ENCODE results near the gene SKAP1.

GRCh38 chr17:48215583-48216139, 214.4 kb downstream of the SKAP1 start:
- TF ChIP-seq, protein P1, sequence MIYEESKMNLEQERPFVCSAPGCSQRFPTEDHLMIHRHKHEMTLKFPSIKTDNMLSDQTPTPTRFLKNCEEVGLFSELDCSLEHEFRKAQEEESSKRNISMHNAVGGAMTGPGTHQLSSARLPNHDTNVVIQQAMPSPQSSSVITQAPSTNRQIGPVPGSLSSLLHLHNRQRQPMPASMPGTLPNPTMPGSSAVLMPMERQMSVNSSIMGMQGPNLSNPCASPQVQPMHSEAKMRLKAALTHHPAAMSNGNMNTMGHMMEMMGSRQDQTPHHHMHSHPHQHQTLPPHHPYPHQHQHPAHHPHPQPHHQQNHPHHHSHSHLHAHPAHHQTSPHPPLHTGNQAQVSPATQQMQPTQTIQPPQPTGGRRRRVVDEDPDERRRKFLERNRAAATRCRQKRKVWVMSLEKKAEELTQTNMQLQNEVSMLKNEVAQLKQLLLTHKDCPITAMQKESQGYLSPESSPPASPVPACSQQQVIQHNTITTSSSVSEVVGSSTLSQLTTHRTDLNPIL (CRISPR knock-in tag; IDR thresholded peaks at IDR 0.05; ENCODE audit: low read depth): no peak
- TF ChIP-seq ZC3H10 (CRISPR knock-in tag; IDR thresholded peaks at IDR 0.05) (no peak), ZNF70 (CRISPR knock-in tag; IDR thresholded peaks at IDR 0.05) (no peak), ZFP30 (CRISPR knock-in tag; IDR thresholded peaks at IDR 0.05) (no peak)

Measured in SK-N-SH treated with all-trans-retinoic acid at 6 μM for 48 hours (cell line).